Activated B cell treated with CpG ODN at 0.5 μM for 24 hours (primary cell): ENCODE results near the gene KIF21B. TPM values are rescaled to one million over a fixed set of nuclear protein-coding genes. Genes with fewer than 3 reads are reported as not detected.

ENCODE experiments used
- ATAC-seq: fragments of 200-7000 bp; cut with Tn5 transposase; one replicate; pipeline ENCODE4 v1.10.0; 2021; ENCODE audit warnings: low read depth, mild to moderate bottlenecking, moderate library complexity
- CTCF ChIA-PET: fragments of 350-600 bp; sonication (Branson Sonifier 250); formaldehyde crosslinking; loops from one replicate; lab custom pipeline; 2021; ENCODE audit warnings: antibody characterized with exemption; lab: Charles Lee
- POLR2A ChIA-PET: fragments of 350-600 bp; sonication (Branson Sonifier 250); formaldehyde crosslinking; loops from one replicate; lab custom pipeline; 2021; ENCODE audit warnings: antibody characterized with exemption; lab: Charles Lee
- DNase-seq: peaks from one replicate; pipeline ENCODE4 v3.0.0; 2022
- H3K27ac Mint-ChIP-seq: one replicate; pipeline ENCODE4 v1.8.0; 2020; ENCODE audit warnings: mixed read lengths
- H3K27me3 Mint-ChIP-seq: one replicate; pipeline ENCODE4 v1.8.0; 2021; ENCODE audit warnings: mixed read lengths
- H3K36me3 Mint-ChIP-seq: one replicate; pipeline ENCODE4 v1.8.0; 2021; ENCODE audit warnings: low read depth, mixed read lengths
- H3K4me1 Mint-ChIP-seq: one replicate; pipeline ENCODE4 v1.8.0; 2021; ENCODE audit warnings: mixed read lengths
- H3K4me3 Mint-ChIP-seq: one replicate; pipeline ENCODE4 v1.8.0; 2020; ENCODE audit warnings: mild to moderate bottlenecking, mixed read lengths
- H3K9me3 Mint-ChIP-seq: one replicate; pipeline ENCODE4 v1.8.0; 2020; ENCODE audit warnings: mixed read lengths
- intact Hi-C: fragments of 100-400 bp; cut with micrococcal nuclease; formaldehyde crosslinking; loops from one replicate; pipeline ENCODE4 v1.15.1; 2024
- total RNA-seq: library from RNA; stranded (reverse); gene quantifications from 2 replicates; pipeline ENCODE4 v1.2.3, GENCODE V29; 2022
- TF ChIP-seq, protein P1 (sequence below): fragments of 200-600 bp; IDR thresholded peaks from one replicate; pipeline ENCODE4 v1.8.0; 2022; ENCODE audit warnings: antibody characterized with exemption, mild to moderate bottlenecking

KIF21B gene
- total RNA-seq, 1 donor from 2014 or later, result 31.8 TPM

DNA sequence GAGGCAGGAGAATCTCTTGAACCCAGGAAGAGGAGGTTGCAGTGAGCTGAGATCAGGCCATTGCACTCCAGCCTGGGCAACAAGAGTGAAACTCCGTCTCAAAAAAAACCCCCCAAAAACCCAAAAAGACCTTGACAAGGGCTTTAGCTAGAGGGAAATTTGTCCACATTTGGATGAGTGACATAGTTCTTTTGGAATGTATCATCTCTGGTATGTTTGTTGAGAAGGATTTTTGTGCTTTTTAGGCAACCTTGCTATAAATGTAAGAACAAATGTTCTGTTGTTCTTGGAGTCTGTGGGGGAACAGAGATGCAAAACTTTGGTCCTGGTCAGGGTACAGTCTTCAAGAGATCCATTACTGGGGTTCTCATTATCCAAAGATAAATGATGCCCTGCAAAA lies 99.9 kb downstream of the KIF21B start:
- H3K4me3 Mint-ChIP-seq, result no peak overlapping the region
- intact Hi-C loops, result no loop called here
- TF ChIP-seq, protein P1, sequence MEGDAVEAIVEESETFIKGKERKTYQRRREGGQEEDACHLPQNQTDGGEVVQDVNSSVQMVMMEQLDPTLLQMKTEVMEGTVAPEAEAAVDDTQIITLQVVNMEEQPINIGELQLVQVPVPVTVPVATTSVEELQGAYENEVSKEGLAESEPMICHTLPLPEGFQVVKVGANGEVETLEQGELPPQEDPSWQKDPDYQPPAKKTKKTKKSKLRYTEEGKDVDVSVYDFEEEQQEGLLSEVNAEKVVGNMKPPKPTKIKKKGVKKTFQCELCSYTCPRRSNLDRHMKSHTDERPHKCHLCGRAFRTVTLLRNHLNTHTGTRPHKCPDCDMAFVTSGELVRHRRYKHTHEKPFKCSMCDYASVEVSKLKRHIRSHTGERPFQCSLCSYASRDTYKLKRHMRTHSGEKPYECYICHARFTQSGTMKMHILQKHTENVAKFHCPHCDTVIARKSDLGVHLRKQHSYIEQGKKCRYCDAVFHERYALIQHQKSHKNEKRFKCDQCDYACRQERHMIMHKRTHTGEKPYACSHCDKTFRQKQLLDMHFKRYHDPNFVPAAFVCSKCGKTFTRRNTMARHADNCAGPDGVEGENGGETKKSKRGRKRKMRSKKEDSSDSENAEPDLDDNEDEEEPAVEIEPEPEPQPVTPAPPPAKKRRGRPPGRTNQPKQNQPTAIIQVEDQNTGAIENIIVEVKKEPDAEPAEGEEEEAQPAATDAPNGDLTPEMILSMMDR, result no peak
- H3K9me3 Mint-ChIP-seq, result no peaks in the 10 kb centered on the region
- no peaks in the 10 kb centered on the region for H3K4me1 Mint-ChIP-seq
- peaks cover 6% of the 10 kb centered on the region for H3K27me3 Mint-ChIP-seq
- ChIA-PET POLR2A (no interaction called here), CTCF (no interaction called here)
- H3K27ac Mint-ChIP-seq, result no peak overlapping the region
- no peaks in the 10 kb centered on the region for H3K36me3 Mint-ChIP-seq
- ATAC-seq (no peak), DNase-seq (no peak)

DNA sequence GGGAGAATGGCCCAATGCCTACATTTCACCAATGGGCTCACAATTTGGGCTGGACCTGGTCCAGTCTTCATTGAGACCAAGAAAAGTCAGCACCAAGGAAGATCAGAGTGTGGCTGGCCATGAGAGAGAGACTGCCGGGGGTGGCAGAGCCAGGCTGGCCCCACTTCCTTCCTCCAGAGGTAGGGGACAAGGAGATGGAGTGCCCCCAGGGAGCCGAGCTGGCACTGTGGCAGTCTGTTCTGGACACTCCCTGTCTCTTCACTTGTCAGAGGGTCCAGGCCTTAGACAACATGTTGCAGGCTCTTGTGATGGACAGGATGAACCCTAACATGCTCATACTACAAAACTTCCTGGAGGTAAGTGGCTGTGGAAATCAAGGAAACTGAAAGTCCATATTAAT lies 101.1 kb downstream of the KIF21B start:
- intact Hi-C loops, result no loop called here
- Mint-ChIP-seq H3K4me3 (no peak overlapping the region), H3K36me3 (no peaks in the 10 kb centered on the region), H3K4me1 (no peaks in the 10 kb centered on the region), H3K27me3 (peaks cover 6% of the 10 kb centered on the region), H3K27ac (no peak overlapping the region), H3K9me3 (no peaks in the 10 kb centered on the region)
- ATAC-seq, result no peak
- DNase-seq, result no peak
- TF ChIP-seq, protein P1, result no peak
- CTCF ChIA-PET, result no interaction called here
- POLR2A ChIA-PET, result no interaction called here

DNA sequence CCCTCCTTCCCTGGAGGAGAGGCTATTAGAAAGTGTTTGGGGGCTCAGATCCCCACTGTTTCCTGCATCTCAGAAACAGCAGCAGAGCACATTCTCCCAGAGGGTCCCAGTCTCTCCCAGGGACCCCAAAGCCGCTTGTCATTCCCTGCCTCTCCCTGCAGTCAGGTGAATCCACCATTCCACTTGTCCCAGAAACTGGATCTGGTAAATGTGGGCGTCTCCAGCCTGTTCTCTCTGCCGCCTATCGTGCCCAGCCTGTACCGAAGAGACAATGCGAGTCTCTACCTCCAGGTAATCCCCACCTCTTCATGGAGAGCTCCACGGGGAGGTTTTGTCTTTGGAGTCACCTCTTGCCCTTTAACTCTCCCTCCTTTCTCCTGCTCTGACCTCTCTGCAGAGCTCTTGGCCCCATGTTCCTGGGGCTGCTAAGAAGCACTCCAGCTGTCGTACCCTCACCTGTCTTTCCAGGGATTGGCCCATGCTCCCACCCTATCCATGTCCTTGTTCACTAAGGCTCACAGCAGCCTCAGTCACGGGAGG lies 101.9 kb downstream of the KIF21B start:
- DNase-seq, result no peak
- POLR2A ChIA-PET, result no interaction called here
- no peak overlapping the region for H3K4me3 Mint-ChIP-seq
- H3K9me3 Mint-ChIP-seq, result no peaks in the 10 kb centered on the region
- H3K27ac Mint-ChIP-seq, result no peak overlapping the region
- H3K4me1 Mint-ChIP-seq, result no peaks in the 10 kb centered on the region
- CTCF ChIA-PET, result no interaction called here
- ATAC-seq, result no peak
- no peaks in the 10 kb centered on the region for H3K36me3 Mint-ChIP-seq
- intact Hi-C loops, result no loop called here
- TF ChIP-seq, protein P1, result no peak
- H3K27me3 Mint-ChIP-seq, result peaks cover 6% of the 10 kb centered on the region

Other genes starting within 250 kb of the KIF21B start
- 0.86 and 1.6 TPM in 2 replicates for gene GPR25, start 150.7 kb downstream of the KIF21B start, total RNA-seq
- 0.44 and 0.46 TPM in 2 replicates for gene INAVA, start 128.8 kb downstream of the KIF21B start, total RNA-seq
- gene CACNA1S, start 88.7 kb upstream of the KIF21B start, total RNA-seq, result not detected in 2 replicates
- not detected in 2 replicates for gene ASCL5, start 103.5 kb upstream of the KIF21B start, total RNA-seq
- gene TMEM9, start 130.8 kb upstream of the KIF21B start, total RNA-seq, result 19.0 and 21.7 TPM in 2 replicates
- not detected in 2 replicates for gene IGFN1, start 167.1 kb upstream of the KIF21B start, total RNA-seq